Stimulated activated naive CD4-positive, alpha-beta T cell (primary cell): Measurements from ENCODE around the gene POR.
A peak's percentile ranks its signal among the peaks of the same experiment; 100 is the strongest.
"Not testable (repeated sequence)": the region's sequence is repeated elsewhere in the genome, so short reads cannot be mapped to it uniquely, and the experiment has no call there.

Experiments used
- DNase-seq, 6 experiments: peaks; one replicate each; lab custom pipeline; 2025; lab: John Stamatoyannopoulos, UW

Gene POR

GRCh38 chr7:75914655-75915415 lies at the start of gene POR:
TSS of gene POR (plus strand) at chr7:75915155. CDS start at chr7:75954002, 38,847 bp downstream.
- DNase-seq, result peak; percentile 94 to 99 (median 96)

- no peak for DNase-seq
Measured at GRCh38 chr7:75866114-75866488, 48.9 kb upstream of the POR start.

GRCh38 chr7:75866489-75867389 lies 48.2 kb upstream of the POR start:
- DNase-seq, result peak in 4 of 6 experiments; percentile 22 to 48 (median 32)

- no peak for DNase-seq
Measured at GRCh38 chr7:75867390-75867717, 47.6 kb upstream of the POR start.

GRCh38 chr7:75868153-75868552 lies 46.8 kb upstream of the POR start:
- DNase-seq, result no peak

- DNase-seq, result no peak
Measured at GRCh38 chr7:75869776-75870379, 45.1 kb upstream of the POR start.

GRCh38 chr7:75870557-75871161 lies 44.3 kb upstream of the POR start:
- DNase-seq, result no peak

- DNase-seq, result no peak
Measured at GRCh38 chr7:75872073-75872782, 42.7 kb upstream of the POR start.

GRCh38 chr7:75874180-75874579 lies 40.8 kb upstream of the POR start:
- DNase-seq, result not testable (repeated sequence)

- no peak for DNase-seq
Measured at GRCh38 chr7:75875113-75876080, 39.6 kb upstream of the POR start.

GRCh38 chr7:75876126-75876881 lies 38.7 kb upstream of the POR start:
- DNase-seq, result no peak

- no peak for DNase-seq
Measured at GRCh38 chr7:75878312-75878768, 36.6 kb upstream of the POR start.

GRCh38 chr7:75878769-75879611 lies 36.0 kb upstream of the POR start, which contains the start of gene RHBDD2:
TSS of gene RHBDD2 (plus strand) at chr7:75879034. CDS start at chr7:75879083, 49 bp downstream.
- peak; percentile 90 to 97 (median 96) for DNase-seq

GRCh38 chr7:75879771-75880184 lies 35.2 kb upstream of the POR start:
- peak in 5 of 6 experiments; percentile 45 to 72 (median 70) for DNase-seq

- no peak for DNase-seq
Measured at GRCh38 chr7:75880242-75880641, 34.7 kb upstream of the POR start.

GRCh38 chr7:75881436-75882095 lies 33.4 kb upstream of the POR start:
- DNase-seq, result no peak

- not testable (repeated sequence) for DNase-seq
Measured at GRCh38 chr7:75883265-75883824, 31.6 kb upstream of the POR start.

- no peak for DNase-seq
Measured at GRCh38 chr7:75884476-75884875, 30.5 kb upstream of the POR start.
